ENCODE data around the gene CRADD. TPM values are rescaled to one million over a fixed set of nuclear protein-coding genes. Genes with fewer than 3 reads are reported as not detected.

CRADD gene
- total and polyA plus RNA-seq, 10 donors, result 5.5 to 58.7 (median 18.8) TPM

DNA sequence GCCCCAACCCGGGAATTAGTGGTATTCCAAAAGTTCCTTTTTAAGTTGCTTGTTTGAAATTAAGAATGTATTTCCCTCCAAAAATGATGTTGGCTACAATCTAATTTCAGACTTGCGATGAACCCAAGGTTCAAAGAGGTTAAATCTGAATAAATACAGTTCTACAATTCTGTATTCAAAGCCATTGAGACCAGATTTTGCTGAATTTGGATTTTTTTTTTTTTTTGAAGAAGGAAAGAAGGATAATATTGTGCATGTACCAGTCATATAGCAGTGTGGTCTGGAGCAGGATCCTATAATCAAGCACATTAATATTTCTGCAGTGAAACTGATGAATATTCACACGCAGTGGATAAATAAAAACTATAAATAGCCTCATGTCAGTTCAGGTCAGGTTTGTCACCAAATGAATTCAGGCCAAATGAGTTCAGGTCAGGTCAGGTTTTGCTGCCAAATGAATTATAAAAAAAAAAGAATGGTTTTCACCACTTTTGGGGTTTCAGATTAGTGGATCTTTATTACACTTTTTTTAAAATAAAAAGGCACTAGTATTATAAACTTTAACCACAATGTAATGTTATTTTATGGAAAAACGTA lies 69.5 kb downstream of the CRADD start:
- Histone ChIP-seq H3K27me3 (replicated peaks in 1 of 7) (no peaks in the 10 kb centered on the region), H3K9me3 (no peaks in the 10 kb centered on the region), H3K4me3 (no peak overlapping the region), H3K4me1 (peaks cover 0 to 33% (median 18%) of the 10 kb centered on the region in 6 donors), H3K27ac (no peak overlapping the region), H3K36me3 (no peaks in the 10 kb centered on the region)
- intact Hi-C loops (cut with DNase I; ENCODE audit: low total_unique reads), result loop anchor here (10.0 kb wide), 1 partner anchor 172 kb away; the partner anchor contains the start of gene SOCS2
- TF ChIP-seq POLR2A (IDR thresholded peaks at IDR 0.05), result no peak
- no peak for TF ChIP-seq POLR2AphosphoS5 (IDR thresholded peaks at IDR 0.05)
- TF ChIP-seq CTCF (IDR thresholded peaks at IDR 0.05 in 8 of 11, conservative IDR thresholded peaks at IDR 0.05 in 3 of 11), result no peak
- no peak for DNase-seq
- 65 to 87% (median 80%) methylated on average over 4 of the region's 4 CpGs for WGBS, 5 donors

DNA sequence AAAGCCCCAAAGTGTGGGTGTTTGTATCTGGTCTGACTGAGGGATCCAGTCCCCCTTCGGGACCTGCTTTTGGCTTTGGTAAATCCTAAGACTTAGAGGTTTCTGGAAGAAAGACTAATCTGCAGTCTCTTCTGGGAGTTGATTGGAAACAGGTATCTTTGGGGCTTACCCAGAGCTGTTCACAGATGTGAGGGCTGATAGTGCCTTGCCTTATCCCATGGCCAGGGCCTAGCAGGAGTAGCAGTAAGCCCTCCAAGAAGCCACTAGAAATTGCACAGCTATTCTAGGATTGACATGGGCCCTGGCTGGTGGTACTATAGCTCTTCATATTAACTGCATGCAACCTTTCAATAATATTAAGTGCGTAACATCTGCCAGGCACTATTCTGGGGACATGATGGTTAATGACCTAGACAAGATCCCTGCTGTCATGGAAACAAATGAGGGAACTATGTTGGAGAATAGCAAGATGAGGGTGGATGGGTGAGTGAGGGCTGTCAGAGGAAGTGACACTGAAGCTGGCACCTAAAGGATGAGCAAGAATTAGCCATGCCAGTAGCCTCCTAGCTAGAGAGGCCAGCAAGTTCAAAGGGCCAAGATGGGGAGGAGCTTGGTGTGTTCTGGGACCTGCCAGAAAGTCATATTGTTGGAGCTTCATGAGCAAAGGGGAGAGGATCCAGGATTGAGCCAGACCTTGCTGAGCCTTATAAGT lies 71.7 kb downstream of the CRADD start:
- no peaks in the 10 kb centered on the region for H3K27me3 ChIP-seq (replicated peaks in 1 of 7)
- H3K4me3 ChIP-seq, result no peak overlapping the region
- TF ChIP-seq CTCF (IDR thresholded peaks at IDR 0.05 in 8 of 11, conservative IDR thresholded peaks at IDR 0.05 in 3 of 11) (no peak), POLR2A (IDR thresholded peaks at IDR 0.05) (no peak)
- intact Hi-C loops (cut with DNase I; ENCODE audit: low total_unique reads), result loop anchor here (10.0 kb wide), 1 partner anchor 174 kb away; the partner anchor contains the start of gene SOCS2
- H3K27ac ChIP-seq, result peak overlapping the region in 1 of 8 donors; percentile 30
- peaks cover 0 to 21% (median 8%) of the 10 kb centered on the region in 8 donors for H3K9me3 ChIP-seq
- H3K4me1 ChIP-seq, result peaks cover 0 to 18% (median 5%) of the 10 kb centered on the region in 6 donors
- 91 to 100% (median 98%) methylated on average over 2 of the region's 2 CpGs for WGBS, 5 donors
- no peak for DNase-seq
- no peaks in the 10 kb centered on the region for H3K36me3 ChIP-seq

DNA sequence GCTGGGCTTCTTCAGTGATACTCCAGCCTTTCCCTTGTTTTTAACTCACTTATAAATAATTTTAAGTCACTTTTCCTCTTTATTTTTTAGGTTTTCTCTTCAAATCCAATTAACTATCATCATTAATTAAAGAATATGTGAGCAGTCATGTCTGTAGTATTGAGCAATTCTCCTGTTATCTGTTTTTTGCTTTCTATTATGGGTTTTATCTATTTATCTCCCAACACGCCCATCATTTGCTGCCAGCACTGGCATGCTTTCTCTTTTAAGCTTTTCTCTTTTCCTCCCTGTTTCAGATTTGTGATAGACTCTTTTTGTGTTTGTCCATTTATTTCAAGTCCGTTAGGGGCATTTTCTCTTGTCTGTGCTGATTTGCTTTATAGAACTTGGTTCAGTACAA lies 72.3 kb downstream of the CRADD start:
- H3K4me3 ChIP-seq, result no peak overlapping the region
- intact Hi-C loops (cut with DNase I; ENCODE audit: low total_unique reads), result loop anchor here (10.0 kb wide), 1 partner anchor 175 kb away; the partner anchor contains the start of gene SOCS2
- H3K4me1 ChIP-seq, result peaks cover 0 to 16% (median 3%) of the 10 kb centered on the region in 6 donors
- H3K27ac ChIP-seq, result peak overlapping the region in 1 of 8 donors; percentile 30
- no peaks in the 10 kb centered on the region for H3K27me3 ChIP-seq (replicated peaks in 1 of 7)
- DNase-seq, result no peak
- peaks cover 0 to 27% (median 11%) of the 10 kb centered on the region in 8 donors for H3K9me3 ChIP-seq
- WGBS, 5 donors, result 66 to 74% (median 70%) methylated on average over 2 of the region's 2 CpGs
- TF ChIP-seq POLR2AphosphoS5 (IDR thresholded peaks at IDR 0.05) (no peak), POLR2A (IDR thresholded peaks at IDR 0.05) (no peak), CTCF (IDR thresholded peaks at IDR 0.05 in 8 of 11, conservative IDR thresholded peaks at IDR 0.05 in 3 of 11) (no peak)
- no peaks in the 10 kb centered on the region for H3K36me3 ChIP-seq

- no peak for DNase-seq
- intact Hi-C loops (cut with DNase I; ENCODE audit: low total_unique reads), result no loop called here
- no peak overlapping the region for H3K4me3 ChIP-seq
- TF ChIP-seq POLR2AphosphoS5 (IDR thresholded peaks at IDR 0.05), result no peak
- no peak for TF ChIP-seq CTCF (IDR thresholded peaks at IDR 0.05 in 8 of 11, conservative IDR thresholded peaks at IDR 0.05 in 3 of 11)
- no peak for TF ChIP-seq POLR2A (IDR thresholded peaks at IDR 0.05)
- no peaks in the 10 kb centered on the region for H3K36me3 ChIP-seq
- 91 to 95% (median 92%) methylated on average over 6 of the region's 6 CpGs for WGBS, 5 donors
- H3K27ac ChIP-seq, result peak overlapping the region in 1 of 8 donors; percentile 30
- no peaks in the 10 kb centered on the region for H3K27me3 ChIP-seq (replicated peaks in 1 of 7)
- H3K9me3 ChIP-seq, result peaks cover 0 to 31% (median 14%) of the 10 kb centered on the region in 8 donors
- H3K4me1 ChIP-seq, result peaks cover 0 to 16% (median 3%) of the 10 kb centered on the region in 6 donors
Measured at GRCh38 chr12:93750056-93750455, 72.9 kb downstream of the CRADD start.
